GM12878 (cell line): ENCODE results near the gene RASAL2. TPM values are rescaled to one million over a fixed set of nuclear protein-coding genes. Genes with fewer than 3 reads are reported as not detected.

Experiments
- ATAC-seq: fragments of 200-7000 bp; cut with Tn5 transposase; 3 replicates; pipeline ENCODE4 v1.9.1; 2020; ENCODE audit warnings: mild to moderate bottlenecking, moderate library complexity
- BruUV-seq: library from RNA; stranded (reverse); fragments of 400-500 nt; replicated peaks from 2 replicates; lab custom pipeline; 2021; lab: Mats Ljungman, UMichigan
- CTCF ChIA-PET: fragments of 300-600 bp; sonication (Branson Sonifier 250); formaldehyde crosslinking; extraction: SDS; loops from one replicate; lab custom pipeline; 2021; ENCODE audit warnings: inconsistent platforms; lab: Yijun Ruan, JAX
- POLR2A ChIA-PET: fragments of 350-600 bp; formaldehyde crosslinking; extraction: SDS; loops from one replicate; lab custom pipeline; 2021; ENCODE audit warnings: inconsistent platforms; lab: Charles Lee
- RAD21 ChIA-PET: fragments of 300-600 bp; sonication (Branson Sonifier 250); formaldehyde crosslinking; loops from one replicate; lab custom pipeline; 2023; ENCODE audit warnings: antibody characterized with exemption; ENCODE audit not compliant: unreplicated experiment; lab: Charles Lee
- SMC1A ChIA-PET: fragments of 300-600 bp; sonication (Branson Sonifier 250); formaldehyde crosslinking; loops from one replicate; lab custom pipeline; 2023; ENCODE audit not compliant: unreplicated experiment, uncharacterized antibody; lab: Charles Lee
- DNase-seq: peaks from one replicate; pipeline ENCODE4 v3.0.0-alpha.2; 2011; ENCODE audit warnings: low read depth, low spot score
- FAIRE-seq: peaks from 3 replicates; lab custom pipeline; 2011; peaks lifted over from hg19 to GRCh38; lab: Jason Lieb, UNC
- H2AFZ ChIP-seq: 2 replicates; pipeline ENCODE4 v1.6.0; 2011; ENCODE audit warnings: low read depth, low read length, control low read depth; ENCODE audit not compliant: control insufficient read depth
- H3K27ac ChIP-seq: 2 replicates; pipeline ENCODE4 v1.5.1; 2011; ENCODE audit warnings: control low read depth; ENCODE audit not compliant: control insufficient read depth, insufficient read depth
- H3K27me3 ChIP-seq, 2 experiments: replicated peaks in 1 of 2; 2 replicates each; pipeline versions ENCODE4 v1.6.0 to v1.6.1; 2011; ENCODE audit warnings: low read length in 1 of 2; ENCODE audit not compliant: control insufficient read depth in 2 of 2, insufficient read depth in 2 of 2
- H3K36me3 ChIP-seq, 2 experiments: 2 replicates each; pipeline ENCODE4 v1.5.1; 2011; ENCODE audit warnings: low read length in 1 of 2; ENCODE audit not compliant: control insufficient read depth in 2 of 2, insufficient read depth in 2 of 2
- H3K4me1 ChIP-seq: 2 replicates; pipeline ENCODE4 v1.6.1; 2011; ENCODE audit warnings: mild to moderate bottlenecking, low read length, moderate library complexity, mixed read lengths; ENCODE audit not compliant: control insufficient read depth, insufficient read depth
- H3K4me2 ChIP-seq: 2 replicates; pipeline ENCODE4 v1.6.0; 2011; ENCODE audit warnings: control low read depth; ENCODE audit not compliant: control insufficient read depth, insufficient read depth
- H3K4me3 ChIP-seq: fragments of 200-600 bp; sonication (generic); 2 replicates; pipeline ENCODE4 v1.5.1; 2016
- H3K79me2 ChIP-seq: 2 replicates; pipeline ENCODE4 v1.6.0; 2011; ENCODE audit warnings: low read length; ENCODE audit not compliant: control insufficient read depth, insufficient read depth
- H3K9ac ChIP-seq: 2 replicates; pipeline ENCODE4 v1.8.0; 2011; ENCODE audit warnings: low read length, control low read depth, mixed read lengths; ENCODE audit not compliant: control insufficient read depth, insufficient read depth
- H3K9me3 ChIP-seq: replicated peaks from 3 replicates; pipeline ENCODE4 v1.5.1; 2011; ENCODE audit warnings: mild to moderate bottlenecking, low read length; ENCODE audit not compliant: control insufficient read depth, insufficient read depth
- H4K20me1 ChIP-seq: 2 replicates; pipeline ENCODE4 v1.6.0; 2011; ENCODE audit not compliant: control insufficient read depth, insufficient read depth
- CHD4 ChIP-seq: fragments of 200-600 bp; sonication (generic); IDR thresholded peaks from 2 replicates; pipeline ENCODE4 v1.6.1; 2016; ENCODE audit warnings: mild to moderate bottlenecking
- CREB1 ChIP-seq: IDR thresholded peaks from 2 replicates; pipeline ENCODE4 v1.6.1; 2012; ENCODE audit warnings: low read depth, mild to moderate bottlenecking, inconsistent platforms
- ESRRA ChIP-seq: IDR thresholded peaks from 2 replicates; pipeline ENCODE4 v1.6.1; 2012; ENCODE audit warnings: mild to moderate bottlenecking, low read length, improper control_type of control experiment
- ETV6 ChIP-seq, 2 experiments: fragments of 450-650 bp in 1 of 2; IDR thresholded peaks in 1 of 2; conservative IDR thresholded peaks in 1 of 2; 2 replicates each; pipeline ENCODE4 v1.6.1; 2014; ENCODE audit warnings: antibody characterized with exemption in 1 of 2, borderline replicate concordance in 1 of 2, low read depth in 1 of 2, mild to moderate bottlenecking in 1 of 2, moderate library complexity in 1 of 2
- EZH2 ChIP-seq: IDR thresholded peaks from 2 replicates; pipeline ENCODE4 v1.6.1; 2012; ENCODE audit warnings: low read depth, mild to moderate bottlenecking, control low read depth, inconsistent platforms, low read length, borderline replicate concordance; ENCODE audit not compliant: control insufficient read depth
- FOXK2 ChIP-seq: fragments of 450-650 bp; IDR thresholded peaks from 2 replicates; pipeline ENCODE4 v1.6.1; 2017; ENCODE audit warnings: mild to moderate bottlenecking, moderate library complexity
- MYB ChIP-seq: fragments of 150-350 bp; IDR thresholded peaks from 2 replicates; pipeline ENCODE4 v1.6.1; 2014; ENCODE audit warnings: mild to moderate bottlenecking, low read depth, low read length, borderline replicate concordance
- PAX8 ChIP-seq: fragments of 450-650 bp; IDR thresholded peaks from 2 replicates; pipeline ENCODE4 v1.6.1; 2017; ENCODE audit warnings: mild to moderate bottlenecking, moderate library complexity
- RCOR1 ChIP-seq: conservative IDR thresholded peaks from 2 replicates; pipeline ENCODE4 v1.6.1; 2012; ENCODE audit warnings: low read depth, low read length, improper control_type of control experiment
- SIN3A ChIP-seq: IDR thresholded peaks from 2 replicates; pipeline ENCODE4 v1.6.1; 2012; ENCODE audit warnings: low read depth, low read length, improper control_type of control experiment
- TAF1 ChIP-seq: IDR thresholded peaks from 2 replicates; pipeline ENCODE4 v1.6.1; 2011; ENCODE audit warnings: mild to moderate bottlenecking, low read depth, low read length, borderline replicate concordance
- WRNIP1 ChIP-seq: IDR thresholded peaks from 2 replicates; pipeline ENCODE4 v1.6.1; 2011; ENCODE audit warnings: low read depth, low read length, improper control_type of control experiment, borderline replicate concordance
- whole genome bisulfite sequencing: methylation state at CpG from one replicate; pipeline ENCODE4 v1.1.6; 2016; ENCODE audit warnings: low lambda C conversion rate; ENCODE audit not compliant: insufficient replicate concordance, insufficient coverage; ENCODE audit errors: missing lambda C conversion rate; 5-methylcytosine and 5-hydroxymethylcytosine counted together
- in situ Hi-C: fragments of 300-500 bp; cut with MboI; formaldehyde crosslinking; loops from 9 replicates; pipeline ENCODE4 v1.14.3; 2018; ENCODE audit warnings: mixed read lengths
- intact Hi-C: fragments of 100-400 bp; cut with micrococcal nuclease; formaldehyde crosslinking; loops from one replicate; pipeline ENCODE4 v1.14.2; 2022; ENCODE audit not compliant: unreplicated experiment
- polyA plus RNA-seq, 11 experiments: library from polyadenylated mRNA; depleted of rRNA in 4 of 11; unstranded in 6 of 11; stranded (reverse) in 5 of 11; fragments of >200 nt; fragmentation: Nextera tagmentation in 4 of 11; fragmentation: Illumina TruSeq in 1 of 11; extraction: Ambion mirVana in 4 of 11; extraction: Trizol in 1 of 11; gene quantifications; 1 replicate in 1 of 11; 2 replicates in 10 of 11; pipeline versions ENCODE4 v1.2.1 to v1.2.3, GENCODE V29; 2011 to 2016; ENCODE audit warnings: inconsistent platforms in 2 of 11, missing spikeins in 2 of 11, low read depth in 1 of 11
- total RNA-seq, 4 experiments: library from RNA; depleted of rRNA in 3 of 4; stranded (reverse); fragments of >200 nt in 3 of 4; fragmentation: Illumina TruSeq in 1 of 4; extraction: Trizol in 1 of 4; gene quantifications; 2 replicates each; pipeline versions ENCODE4 v1.2.1 to v1.2.3, GENCODE V29; 2013 to 2021
- TF ChIP-seq, protein P1 (sequence below): fragments of 450-650 bp; conservative IDR thresholded peaks from 2 replicates; pipeline ENCODE4 v1.6.1; 2017; ENCODE audit warnings: mild to moderate bottlenecking, moderate library complexity
- TF ChIP-seq, protein P2 (sequence below): fragments of 450-650 bp; IDR thresholded peaks from 2 replicates; pipeline ENCODE4 v1.6.1; 2016; ENCODE audit warnings: mild to moderate bottlenecking
- TF ChIP-seq, protein P3 (sequence below): fragments of 450-650 bp; IDR thresholded peaks from 2 replicates; pipeline ENCODE4 v1.6.1; 2016; ENCODE audit warnings: mild to moderate bottlenecking
- TF ChIP-seq, protein P4 (sequence below): fragments of 450-650 bp; formaldehyde crosslinking; IDR thresholded peaks from 2 replicates; pipeline ENCODE4 v1.5.0; 2022; ENCODE audit warnings: mild to moderate bottlenecking, missing genetic modification characterization

The RASAL2 gene
- total and polyA plus RNA-seq, 10 of the 15 experiments (the other 5 are each of a cell fraction or from before 2014, with no cell fraction given), result 0.02 to 6.9 (median 0.17) TPM; not detected in 1

DNA sequence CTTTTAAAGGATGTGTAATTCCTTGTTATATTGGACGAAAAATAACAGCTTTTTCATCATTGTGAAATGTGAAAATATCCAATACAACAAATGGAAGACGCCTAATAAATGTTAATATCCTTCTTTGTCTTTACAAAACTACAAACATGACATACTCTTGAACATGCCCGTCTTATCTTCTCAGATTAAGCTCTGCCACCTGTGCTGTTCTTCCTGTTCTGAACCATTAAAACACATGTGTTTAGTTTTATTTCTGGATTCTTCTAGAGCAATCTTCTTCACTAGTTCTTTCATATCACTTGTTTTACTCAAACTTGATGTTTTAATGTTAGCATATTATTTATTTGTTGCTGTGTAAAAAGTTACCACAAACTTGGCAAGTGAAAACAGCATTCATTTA, 255.9 kb downstream of the RASAL2 start:
- CTCF ChIA-PET, result interaction anchor here (0.9 to 2.4 kb wide), 4 partner anchors 13 to 152 kb away, joined by 3 to 6 read pairs (median 5); no protein-coding TSS in a partner anchor
- Histone ChIP-seq H3K4me1 (no peaks in the 10 kb centered on the region), H3K79me2 (no peaks in the 10 kb centered on the region), H3K4me2 (no peak overlapping the region), H2AFZ (no peak overlapping the region), H3K4me3 (no peak overlapping the region), H3K9me3 (no peaks in the 10 kb centered on the region), H3K9ac (no peak overlapping the region), H3K36me3 (no peaks in the 10 kb centered on the region), H3K27me3 (no peaks in the 10 kb centered on the region), H4K20me1 (no peaks in the 10 kb centered on the region)
- RAD21 ChIA-PET, result no interaction called here
- in situ Hi-C loops, result no loop called here
- BruUV-seq, result no TSS peak
- no peak for DNase-seq
- intact Hi-C loops, result no loop called here
- POLR2A ChIA-PET, result no interaction called here
- 0% methylated on average over 3 of the region's 3 CpGs for WGBS
- SMC1A ChIA-PET, result interaction anchor here (0.8 kb wide), 1 partner anchor 37 kb away, joined by 3 read pairs; no protein-coding TSS in a partner anchor
- FAIRE-seq, result no peak
- TF ChIP-seq PAX8 (no peak), RCOR1 (no peak), CHD4 (no peak), TAF1 (no peak), WRNIP1 (no peak), ESRRA (no peak), CREB1 (no peak), EZH2 (no peak), SIN3A (no peak), MYB (no peak), FOXK2 (no peak), ETV6 (conservative IDR thresholded peaks at IDR 0.05 in 1 of 2, IDR thresholded peaks at IDR 0.05 in 1 of 2; ENCODE audit: borderline replicate concordance in 1 of 2, low read depth in 1 of 2) (no peak)
- TF ChIP-seq, protein P1, sequence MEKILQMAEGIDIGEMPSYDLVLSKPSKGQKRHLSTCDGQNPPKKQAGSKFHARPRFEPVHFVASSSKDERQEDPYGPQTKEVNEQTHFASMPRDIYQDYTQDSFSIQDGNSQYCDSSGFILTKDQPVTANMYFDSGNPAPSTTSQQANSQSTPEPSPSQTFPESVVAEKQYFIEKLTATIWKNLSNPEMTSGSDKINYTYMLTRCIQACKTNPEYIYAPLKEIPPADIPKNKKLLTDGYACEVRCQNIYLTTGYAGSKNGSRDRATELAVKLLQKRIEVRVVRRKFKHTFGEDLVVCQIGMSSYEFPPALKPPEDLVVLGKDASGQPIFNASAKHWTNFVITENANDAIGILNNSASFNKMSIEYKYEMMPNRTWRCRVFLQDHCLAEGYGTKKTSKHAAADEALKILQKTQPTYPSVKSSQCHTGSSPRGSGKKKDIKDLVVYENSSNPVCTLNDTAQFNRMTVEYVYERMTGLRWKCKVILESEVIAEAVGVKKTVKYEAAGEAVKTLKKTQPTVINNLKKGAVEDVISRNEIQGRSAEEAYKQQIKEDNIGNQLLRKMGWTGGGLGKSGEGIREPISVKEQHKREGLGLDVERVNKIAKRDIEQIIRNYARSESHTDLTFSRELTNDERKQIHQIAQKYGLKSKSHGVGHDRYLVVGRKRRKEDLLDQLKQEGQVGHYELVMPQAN, result no peak
- TF ChIP-seq, protein P2, sequence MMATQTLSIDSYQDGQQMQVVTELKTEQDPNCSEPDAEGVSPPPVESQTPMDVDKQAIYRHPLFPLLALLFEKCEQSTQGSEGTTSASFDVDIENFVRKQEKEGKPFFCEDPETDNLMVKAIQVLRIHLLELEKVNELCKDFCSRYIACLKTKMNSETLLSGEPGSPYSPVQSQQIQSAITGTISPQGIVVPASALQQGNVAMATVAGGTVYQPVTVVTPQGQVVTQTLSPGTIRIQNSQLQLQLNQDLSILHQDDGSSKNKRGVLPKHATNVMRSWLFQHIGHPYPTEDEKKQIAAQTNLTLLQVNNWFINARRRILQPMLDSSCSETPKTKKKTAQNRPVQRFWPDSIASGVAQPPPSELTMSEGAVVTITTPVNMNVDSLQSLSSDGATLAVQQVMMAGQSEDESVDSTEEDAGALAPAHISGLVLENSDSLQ, result no peak
- TF ChIP-seq, protein P3, sequence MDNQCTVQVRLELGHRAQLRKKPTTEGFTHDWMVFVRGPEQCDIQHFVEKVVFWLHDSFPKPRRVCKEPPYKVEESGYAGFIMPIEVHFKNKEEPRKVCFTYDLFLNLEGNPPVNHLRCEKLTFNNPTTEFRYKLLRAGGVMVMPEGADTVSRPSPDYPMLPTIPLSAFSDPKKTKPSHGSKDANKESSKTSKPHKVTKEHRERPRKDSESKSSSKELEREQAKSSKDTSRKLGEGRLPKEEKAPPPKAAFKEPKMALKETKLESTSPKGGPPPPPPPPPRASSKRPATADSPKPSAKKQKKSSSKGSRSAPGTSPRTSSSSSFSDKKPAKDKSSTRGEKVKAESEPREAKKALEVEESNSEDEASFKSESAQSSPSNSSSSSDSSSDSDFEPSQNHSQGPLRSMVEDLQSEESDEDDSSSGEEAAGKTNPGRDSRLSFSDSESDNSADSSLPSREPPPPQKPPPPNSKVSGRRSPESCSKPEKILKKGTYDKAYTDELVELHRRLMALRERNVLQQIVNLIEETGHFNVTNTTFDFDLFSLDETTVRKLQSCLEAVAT, result no peak
- TF ChIP-seq, protein P4, sequence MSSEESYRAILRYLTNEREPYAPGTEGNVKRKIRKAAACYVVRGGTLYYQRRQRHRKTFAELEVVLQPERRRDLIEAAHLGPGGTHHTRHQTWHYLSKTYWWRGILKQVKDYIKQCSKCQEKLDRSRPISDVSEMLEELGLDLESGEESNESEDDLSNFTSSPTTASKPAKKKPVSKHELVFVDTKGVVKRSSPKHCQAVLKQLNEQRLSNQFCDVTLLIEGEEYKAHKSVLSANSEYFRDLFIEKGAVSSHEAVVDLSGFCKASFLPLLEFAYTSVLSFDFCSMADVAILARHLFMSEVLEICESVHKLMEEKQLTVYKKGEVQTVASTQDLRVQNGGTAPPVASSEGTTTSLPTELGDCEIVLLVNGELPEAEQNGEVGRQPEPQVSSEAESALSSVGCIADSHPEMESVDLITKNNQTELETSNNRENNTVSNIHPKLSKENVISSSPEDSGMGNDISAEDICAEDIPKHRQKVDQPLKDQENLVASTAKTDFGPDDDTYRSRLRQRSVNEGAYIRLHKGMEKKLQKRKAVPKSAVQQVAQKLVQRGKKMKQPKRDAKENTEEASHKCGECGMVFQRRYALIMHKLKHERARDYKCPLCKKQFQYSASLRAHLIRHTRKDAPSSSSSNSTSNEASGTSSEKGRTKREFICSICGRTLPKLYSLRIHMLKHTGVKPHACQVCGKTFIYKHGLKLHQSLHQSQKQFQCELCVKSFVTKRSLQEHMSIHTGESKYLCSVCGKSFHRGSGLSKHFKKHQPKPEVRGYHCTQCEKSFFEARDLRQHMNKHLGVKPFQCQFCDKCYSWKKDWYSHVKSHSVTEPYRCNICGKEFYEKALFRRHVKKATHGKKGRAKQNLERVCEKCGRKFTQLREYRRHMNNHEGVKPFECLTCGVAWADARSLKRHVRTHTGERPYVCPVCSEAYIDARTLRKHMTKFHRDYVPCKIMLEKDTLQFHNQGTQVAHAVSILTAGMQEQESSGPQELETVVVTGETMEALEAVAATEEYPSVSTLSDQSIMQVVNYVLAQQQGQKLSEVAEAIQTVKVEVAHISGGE (CRISPR knock-in tag), result no peak
- TF ChIP-seq, all 136 proteins: peak for 0
- no peak for ATAC-seq
- H3K27ac ChIP-seq, result no peak overlapping the region
